Islet of Langerhans (tissue), 1 donor: Measurements from ENCODE around the gene CHST14.

ENCODE experiments used
- FAIRE-seq: peaks from one replicate; lab custom pipeline; 2011; peaks lifted over from hg19 to GRCh38; lab: Jason Lieb, UNC

The CHST14 gene, protein sequence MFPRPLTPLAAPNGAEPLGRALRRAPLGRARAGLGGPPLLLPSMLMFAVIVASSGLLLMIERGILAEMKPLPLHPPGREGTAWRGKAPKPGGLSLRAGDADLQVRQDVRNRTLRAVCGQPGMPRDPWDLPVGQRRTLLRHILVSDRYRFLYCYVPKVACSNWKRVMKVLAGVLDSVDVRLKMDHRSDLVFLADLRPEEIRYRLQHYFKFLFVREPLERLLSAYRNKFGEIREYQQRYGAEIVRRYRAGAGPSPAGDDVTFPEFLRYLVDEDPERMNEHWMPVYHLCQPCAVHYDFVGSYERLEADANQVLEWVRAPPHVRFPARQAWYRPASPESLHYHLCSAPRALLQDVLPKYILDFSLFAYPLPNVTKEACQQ

DNA sequence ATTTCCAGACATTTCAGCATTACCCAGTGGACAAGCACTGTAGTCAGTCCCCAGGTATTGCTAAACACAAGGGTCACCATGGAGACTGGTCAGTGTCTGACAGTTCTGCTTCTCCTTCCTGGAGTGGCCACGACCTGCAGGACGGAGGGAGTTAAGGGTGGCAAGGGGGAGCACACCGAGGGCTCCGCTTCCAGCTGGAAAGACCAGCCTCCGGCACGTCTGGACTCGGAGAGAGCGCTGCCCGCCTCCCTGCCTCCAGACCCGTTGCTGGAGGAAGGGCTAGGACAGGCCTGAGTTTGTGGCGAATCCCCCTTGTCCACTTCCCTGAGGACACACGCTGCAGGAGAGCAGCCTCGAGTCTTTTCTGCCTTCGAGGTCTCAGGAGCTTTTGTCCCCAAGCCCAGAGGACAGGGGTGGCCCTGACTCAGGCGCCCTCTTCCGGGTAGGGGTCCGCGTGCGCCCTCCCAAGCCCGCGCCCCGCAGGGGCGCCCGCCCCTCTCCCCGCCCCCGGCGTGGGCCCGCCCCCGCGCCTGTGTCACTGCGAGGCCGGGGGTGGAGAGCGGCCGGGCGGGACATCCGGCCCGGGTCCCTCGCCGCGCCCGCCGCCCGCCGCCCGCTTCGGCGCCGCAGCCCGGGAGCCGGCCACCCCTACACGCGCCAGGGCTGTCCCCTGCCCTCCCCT is at the start of gene CHST14:
CHST14 (plus strand) TSS at position 562 of the 682 bp plus-strand sequence. CDS start 230 bp downstream, outside the sequence.
- FAIRE-seq = peak; percentile 5

DNA sequence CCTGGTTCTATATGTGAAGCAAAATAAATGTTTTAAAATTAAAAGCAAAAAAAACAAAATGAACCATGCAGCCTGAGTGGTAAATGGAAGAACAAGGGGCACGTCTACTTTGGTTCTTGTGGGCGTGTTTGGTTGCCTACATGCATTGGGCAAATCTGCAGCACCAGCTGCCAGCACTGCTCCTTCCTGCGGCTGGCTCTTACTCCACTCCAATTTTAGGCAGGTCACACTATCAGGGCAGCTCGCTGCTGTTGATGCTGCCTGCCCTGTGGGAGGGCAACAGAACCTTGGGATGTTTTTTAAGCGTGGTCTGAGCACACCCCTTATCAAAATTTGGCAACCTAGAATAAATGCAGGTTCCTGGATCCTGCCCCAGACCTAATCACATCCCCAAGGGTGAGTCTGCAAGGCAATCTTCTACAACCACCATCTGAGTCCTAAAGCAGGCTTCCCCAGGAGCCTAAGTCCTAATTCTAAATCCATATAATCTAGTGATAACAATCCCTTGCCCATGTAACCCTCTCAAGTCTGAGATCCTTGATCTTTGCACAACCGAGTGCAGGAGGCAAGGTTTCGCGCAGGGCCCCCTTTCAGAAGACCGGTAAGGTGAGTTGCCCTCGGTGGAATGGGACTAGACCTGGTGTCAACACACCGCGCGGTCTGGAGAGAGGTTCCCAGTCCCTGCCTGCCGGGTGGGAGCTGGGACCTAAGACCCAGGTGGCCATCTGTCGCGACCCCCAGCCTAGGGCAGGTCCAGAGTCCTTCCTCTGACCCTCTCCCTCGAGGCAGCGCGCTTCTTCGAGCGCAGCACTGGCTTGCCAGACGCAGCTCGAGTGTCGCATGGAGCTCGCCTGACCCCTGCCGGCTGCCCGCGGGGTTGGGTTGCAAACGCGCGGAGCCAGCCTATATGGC is 49.3 kb upstream of the CHST14 start:
- FAIRE-seq = no peak

DNA sequence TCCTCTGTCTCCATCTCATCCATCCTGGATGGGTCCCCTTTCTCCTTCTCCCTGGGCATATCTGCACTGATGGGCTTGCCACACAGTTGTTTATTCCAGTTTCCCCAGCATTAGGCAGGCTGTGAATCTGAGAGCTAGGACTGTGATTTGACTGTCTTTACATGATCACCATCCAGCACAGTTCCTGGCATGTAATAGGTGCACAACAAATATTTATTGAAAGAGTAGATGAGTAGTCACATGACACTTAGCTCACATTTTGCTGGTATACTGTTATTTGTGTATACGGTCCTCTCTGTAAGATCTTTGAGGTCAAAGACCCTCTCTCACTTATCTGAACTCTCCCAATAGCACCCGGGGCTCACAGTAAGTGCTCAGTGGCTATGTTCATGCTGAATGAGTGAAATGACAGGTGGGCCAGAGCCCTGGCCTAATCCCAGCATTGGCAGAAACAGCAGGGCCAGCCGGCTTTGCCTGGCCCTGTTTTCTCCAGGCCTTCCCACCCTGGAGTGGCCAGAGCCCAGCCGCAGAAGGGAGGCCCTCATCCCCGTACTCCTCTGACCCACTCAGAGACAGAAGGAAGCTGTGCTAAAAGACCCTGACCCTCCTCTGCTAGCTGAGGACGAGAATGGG is 46.2 kb upstream of the CHST14 start:
- FAIRE-seq = no peak

DNA sequence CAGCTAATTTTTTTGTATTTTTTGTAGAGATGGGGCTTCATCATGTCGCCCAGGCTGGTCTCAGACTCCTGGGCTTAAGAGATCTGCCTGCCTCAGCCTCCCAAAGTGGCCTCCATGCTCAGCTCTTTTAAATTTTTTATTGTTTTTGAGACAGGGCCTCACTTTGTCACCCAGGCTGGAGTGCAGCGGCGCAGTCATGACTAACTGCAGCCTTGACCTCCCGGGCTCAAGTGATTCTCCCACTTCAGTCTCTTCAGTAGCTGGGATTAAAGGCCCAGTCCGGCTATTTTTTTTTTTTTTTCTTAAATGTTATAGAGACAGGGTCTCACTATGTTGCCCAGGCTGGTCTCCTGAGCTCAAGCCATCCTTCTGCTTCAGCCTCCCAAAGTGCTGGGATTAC is 45.1 kb upstream of the CHST14 start:
- no peak for FAIRE-seq

DNA sequence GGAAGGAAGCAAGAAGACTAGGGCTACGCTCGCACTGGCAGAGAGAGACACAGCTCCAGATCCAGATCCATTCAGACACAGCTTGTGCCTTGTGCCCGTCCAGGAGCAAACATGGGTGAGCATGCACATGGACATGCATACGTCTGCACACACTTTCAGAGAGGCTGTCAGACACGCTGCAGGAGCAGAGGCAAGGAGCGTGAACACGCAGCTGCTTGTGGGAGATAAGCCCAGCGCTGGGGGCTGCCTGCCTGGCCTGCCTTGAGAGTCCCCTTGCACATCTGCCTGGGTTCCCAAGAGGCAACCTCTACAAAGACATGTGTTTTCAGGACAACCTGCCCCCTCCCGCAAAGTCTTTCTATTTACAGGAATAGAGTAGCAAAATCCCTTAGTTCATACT is 43.6 kb upstream of the CHST14 start:
- FAIRE-seq = no peak

DNA sequence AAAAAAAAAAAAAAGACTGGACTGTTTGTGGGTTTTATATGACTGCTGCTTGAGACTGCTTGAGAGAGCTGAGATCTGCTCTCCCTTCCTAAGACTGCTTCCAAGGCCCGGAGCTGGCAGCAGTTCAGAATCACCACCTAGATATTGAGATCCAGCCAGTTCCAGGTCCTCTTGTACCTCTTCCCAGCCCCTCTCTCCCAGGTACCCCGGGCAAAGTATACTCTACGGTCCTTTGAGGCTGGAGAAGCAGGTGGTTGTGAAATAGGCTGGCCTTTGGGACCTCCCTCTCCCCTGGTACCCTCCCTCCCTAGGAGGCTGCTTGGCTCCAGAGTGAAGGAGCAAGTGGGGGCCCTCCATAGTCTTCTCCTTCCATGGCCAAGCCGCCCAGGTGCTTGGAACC is 42.6 kb upstream of the CHST14 start:
- FAIRE-seq = no peak

DNA sequence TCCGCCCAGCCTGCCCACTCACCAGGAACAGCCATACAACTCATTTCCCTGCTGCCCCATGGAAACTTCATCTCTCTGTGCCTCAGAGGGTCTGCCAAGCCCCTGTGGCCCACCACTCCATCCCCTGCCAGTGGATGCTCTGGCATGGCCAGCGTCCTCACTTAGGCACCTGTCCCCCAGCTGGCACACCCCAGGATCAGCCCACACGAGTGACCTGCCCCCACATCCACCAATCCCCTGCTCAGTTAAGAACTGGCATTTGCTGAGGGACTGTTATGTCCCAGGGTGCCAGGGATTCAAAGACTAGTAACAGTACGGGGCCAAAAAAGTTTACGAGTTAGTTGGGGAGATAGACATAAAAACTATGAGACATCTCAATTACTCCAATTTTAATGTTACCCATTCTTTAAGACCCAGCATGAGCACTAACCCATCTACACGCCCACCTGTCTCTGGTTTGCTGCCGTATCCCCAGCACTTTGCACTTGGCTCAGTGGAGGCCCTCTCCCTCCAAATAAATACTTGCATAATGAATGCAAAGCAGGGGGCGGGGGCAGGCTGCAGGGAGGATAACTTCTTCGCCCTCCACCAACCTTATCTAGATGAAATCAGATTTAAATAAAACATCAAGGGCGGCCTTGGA is 41.6 kb upstream of the CHST14 start:
- no peak for FAIRE-seq

DNA sequence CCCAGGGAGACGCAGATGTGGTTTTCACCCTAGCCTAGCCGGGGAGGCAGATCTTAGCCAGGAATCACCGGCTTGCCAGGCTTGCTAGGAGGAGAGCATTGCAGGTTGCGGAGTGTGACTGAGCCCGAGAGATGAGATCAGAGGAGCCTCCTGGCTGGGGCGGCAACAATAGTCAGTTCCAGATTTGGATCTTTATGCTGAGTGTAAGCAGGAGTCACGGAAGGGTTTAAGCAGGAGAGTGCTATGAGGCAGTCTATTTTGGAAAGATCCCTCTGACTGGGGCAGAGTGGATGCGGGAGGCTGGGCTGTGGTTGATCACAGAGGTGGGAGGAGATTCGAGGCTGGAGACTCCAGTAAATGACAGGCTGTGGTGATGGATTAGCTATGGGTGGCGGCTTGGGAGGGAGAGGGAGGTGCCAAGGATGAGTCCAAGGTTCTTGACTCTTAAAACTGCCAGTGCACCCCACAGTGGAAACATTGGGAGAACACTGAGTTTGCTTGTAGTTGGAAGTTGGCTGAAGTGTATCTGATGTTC is 40.4 kb upstream of the CHST14 start:
- no peak for FAIRE-seq

DNA sequence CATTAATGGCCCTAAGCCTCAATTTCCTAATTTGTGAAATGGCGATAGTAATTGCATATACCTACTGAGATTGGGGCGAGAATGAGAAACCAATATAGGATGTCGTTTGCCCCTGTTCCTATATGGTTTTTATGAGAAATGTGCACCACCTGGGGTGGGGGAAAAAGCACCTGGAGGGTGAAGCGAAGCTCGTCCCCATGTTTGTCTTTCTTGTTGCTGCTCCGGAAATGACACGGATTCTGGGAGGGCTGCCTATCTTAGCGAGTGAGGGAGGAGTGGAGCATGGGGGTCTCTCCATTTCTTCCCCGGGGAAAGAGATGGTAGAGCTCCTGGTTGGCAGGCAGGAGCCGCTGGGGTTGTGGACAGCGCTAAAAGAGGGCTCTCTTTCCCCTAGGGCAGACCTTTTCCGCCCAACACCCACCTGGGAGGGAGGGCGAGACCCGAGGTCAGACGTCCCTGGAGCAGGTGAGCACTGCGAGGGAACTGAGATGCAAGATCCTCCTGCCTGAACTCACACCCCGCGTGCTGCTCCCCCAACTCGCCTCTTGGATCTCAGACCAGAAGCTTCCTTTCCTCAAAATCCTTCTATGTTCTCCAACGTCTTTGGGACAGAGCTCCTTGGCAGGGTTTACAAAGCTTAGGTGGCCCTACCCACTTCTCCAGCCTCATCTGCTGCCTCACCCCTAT is 35.6 kb upstream of the CHST14 start:
- no peak for FAIRE-seq

DNA sequence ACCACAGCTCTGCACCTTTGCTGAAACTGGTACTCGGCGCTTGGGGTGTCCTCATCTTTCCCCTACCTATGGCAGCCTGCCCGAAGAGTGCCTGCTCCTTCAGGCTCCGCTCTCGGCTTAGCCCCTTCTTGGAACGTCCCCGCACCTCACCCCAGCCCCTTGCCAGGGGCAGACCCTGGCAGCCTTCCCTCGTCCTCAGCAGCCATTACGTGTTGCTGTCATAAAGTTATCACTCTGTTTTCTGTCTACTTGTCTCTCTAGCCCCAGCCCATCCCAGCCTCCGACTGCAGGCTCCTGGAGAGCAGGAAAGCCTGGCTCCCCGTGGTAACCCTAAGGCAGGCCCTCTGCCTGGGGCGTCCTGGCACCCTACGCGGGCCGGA is 35.1 kb upstream of the CHST14 start:
- no peak for FAIRE-seq

DNA sequence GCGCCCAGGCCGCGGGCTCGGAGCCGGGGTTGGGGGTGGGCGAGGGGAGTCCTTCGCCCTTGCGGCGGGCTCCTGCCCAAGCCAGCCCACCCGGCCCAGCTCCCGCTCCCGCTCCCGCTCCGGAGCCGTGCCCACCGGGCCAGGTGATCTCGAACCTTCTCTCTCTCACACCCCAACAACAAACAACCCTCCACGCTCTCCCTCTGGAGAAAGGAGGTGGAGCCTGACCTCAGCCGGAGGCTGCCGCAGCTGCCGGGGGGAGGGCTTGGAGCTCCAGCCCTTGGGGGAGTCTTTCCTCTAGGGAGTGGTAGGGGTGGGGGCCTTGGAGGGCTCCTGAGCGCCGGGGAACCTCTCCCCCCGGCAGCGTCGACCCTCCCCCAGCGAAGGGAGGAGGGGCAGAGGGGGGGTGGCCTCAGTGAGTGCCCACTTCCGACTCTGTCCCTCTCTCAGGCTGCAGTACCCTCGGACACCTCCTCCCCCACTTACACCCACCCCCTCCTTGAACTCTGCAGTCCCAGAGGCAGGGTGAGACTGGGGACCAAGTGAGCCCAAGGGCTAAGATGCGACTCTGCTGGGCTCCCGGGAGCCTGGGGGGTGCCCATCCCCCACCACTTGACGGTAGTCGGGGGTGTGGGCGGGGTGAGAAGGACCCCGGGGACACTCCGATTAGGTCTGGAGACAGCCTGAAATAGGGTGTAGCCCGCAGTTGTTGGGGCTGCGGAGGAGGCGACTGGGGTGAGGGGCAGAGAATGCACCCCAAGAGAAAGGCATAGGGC is 34.5 kb upstream of the CHST14 start:
- no peak for FAIRE-seq

DNA sequence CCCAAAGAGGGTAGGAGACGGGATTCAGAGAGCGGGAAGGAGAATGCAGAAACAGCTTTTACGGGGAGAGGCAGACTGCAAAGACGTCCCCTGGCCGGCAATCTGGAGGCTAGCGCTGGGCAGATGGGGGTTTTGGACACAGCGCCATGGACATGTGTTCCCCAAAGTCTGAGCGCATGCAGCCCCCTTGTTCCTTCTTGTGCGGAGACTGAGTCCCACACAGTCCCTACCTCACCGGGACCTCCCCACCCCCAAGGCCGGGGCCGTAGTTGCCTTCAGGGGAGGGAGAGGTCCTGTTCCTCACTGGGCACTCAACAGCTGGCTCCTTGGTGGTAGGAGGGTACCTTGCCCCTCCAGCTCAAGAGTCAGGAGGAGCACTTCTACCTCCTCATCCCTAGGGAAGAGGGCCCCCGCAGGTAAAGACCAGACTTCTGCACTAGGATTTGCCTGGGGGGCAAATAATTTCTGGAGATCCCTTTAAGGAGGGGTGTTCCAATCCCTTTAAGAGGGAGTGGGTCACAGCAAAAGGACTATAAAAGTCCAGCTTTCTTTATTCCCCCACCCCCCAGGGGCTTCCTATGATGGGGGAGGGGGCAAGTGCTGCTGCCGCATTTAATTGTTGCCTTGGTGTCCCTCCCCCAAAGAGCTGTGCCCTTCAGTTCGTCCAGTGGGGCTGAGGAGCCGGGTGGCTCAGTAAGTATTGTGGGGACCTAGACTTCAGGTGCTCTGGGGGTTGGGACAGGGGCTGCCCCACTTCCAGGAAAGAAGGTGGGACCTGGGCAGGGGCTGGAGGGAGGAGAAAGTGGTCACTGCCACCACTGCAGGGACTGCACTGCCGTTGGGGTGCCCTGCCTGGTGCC is 33.7 kb upstream of the CHST14 start:
- no peak for FAIRE-seq

DNA sequence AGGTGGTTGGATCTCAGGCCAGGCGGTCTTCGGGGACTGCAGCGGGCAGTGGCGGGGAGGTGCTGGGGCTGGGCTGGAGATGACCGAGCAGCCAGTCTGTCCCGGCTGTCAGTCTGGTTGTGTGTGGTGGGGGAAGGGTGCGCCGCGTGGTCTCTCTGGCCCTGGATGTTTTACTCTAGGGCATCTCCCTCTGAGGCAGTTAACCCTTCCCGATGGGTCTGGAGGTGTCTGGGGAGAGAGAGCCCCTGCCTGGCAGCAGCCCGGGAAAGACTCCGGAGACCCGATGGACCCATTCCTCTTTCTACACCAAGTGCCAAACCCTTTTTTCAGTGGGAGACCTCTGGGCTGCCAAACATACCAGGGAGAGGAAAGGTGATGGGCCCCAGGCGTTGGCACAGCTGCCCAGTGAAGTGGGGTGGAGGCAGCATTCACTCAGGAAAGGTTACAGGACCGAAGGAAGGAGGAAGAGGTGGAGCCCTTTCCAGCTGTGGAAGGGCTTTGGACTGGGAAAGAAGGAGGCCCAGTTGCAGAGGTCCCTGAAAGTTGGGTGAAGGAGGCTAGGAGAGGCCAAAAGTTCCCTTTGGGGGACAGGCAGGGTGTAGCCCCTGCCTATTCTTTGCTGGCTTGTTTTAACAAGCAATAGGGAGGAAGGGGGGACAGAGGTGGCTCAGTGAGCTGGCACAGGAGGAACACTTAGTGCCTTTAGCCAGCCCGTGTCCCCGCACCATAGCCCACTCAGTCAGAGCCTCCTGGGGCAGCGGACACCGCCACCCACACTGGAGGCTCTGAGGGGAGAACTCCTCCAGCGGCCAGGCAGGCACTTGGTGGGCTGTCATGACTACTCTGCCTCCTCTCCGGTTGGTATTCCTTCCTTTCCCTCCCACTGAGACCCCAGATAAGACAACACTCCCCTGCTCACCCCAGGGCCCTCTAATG is 32.8 kb upstream of the CHST14 start:
- FAIRE-seq = no peak

DNA sequence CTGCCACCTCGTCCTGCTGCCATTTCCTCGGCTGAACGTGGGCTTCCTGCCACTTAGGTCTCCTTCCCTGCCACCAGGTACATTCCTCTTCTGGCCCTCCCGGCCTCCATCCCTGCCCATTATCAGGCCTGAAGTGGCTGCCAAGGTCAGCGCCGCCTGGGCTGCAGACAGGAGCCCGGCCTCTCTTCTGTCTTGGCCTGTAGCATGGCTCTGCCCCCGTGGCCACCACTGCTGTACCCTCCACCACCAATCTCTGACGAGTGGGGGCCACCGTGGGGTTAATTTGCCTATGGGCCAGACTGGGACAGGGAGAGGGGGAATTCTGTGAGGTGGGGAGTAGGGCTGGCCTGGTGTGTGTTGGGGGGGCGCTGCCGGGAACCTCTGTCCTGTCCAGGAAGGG is 32.1 kb upstream of the CHST14 start:
- no peak for FAIRE-seq

DNA sequence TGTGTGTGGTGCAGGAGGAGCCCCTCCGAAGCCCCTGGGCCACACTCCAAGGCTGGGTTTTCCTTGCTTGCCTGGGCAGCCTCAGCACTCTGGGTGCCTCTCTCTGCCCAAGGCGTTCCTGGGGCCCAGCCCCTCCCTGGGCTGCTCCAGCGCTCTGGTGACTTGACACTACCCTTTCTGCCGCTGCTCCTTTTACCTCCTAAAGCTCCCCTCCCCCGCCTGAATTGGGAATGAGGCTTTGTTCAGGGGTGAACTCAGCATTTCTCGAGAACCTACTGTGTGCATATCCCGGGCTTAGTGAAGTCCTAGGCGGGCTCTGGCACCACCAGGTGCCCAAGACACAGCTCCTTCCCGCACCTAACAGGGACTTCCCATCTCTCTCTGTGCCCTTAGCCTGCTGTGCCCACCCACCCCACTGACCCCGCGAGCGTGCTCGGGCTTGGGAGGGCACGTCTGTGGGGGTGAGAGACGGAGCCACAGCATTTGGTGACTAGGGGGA is 31.3 kb upstream of the CHST14 start:
- no peak for FAIRE-seq

DNA sequence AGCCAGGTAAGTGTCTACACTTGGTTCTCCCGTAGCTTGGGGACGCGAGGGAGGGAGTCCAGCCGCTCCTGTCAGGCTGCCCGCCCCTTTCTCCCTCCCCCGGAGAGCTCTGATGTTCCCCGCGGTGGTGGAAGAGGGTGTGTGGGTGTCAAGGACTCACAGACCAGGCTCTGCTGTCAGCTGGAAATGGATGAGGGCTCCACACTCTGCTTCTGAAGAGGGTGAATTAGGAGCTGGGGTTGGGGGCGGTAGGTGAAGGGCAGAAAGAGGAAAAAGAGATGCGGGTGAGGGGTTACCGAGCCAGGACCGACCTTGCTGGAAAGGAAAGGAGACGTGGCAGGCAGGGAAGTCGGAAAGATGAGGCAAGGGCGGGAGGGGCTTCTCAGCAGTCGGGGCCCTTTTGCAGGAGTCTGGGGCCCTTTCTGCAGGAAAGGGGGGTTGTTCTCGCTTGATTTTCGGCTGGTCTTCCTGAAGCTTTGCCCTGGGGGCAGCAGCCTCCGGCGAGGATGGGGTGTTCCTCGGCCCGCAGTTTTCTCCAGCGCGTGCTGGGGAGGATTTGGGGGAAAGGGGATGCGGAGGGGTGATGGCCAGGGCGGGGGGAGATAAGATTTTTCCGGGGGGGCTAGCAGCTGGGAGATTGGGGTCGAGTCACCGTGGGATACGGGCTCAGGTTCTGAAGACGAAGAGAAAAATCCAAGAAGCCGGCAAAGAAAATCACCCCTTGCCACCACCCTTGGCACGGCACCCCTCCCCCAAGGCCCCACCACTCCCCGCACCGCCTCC is 30.6 kb upstream of the CHST14 start:
- FAIRE-seq = no peak
